Stimulated activated memory B cell treated with anti-CD40 and anti-IgM and Interleukin-4, amounts not matched to agents 10 μg/mL and 1 μg/mL and 100 μg/mL, for 72 hours (primary cell): ENCODE results near the gene DIP2B.
"Not testable (repeated sequence)": the region's sequence is repeated elsewhere in the genome, so short reads cannot be mapped to it uniquely, and the experiment has no call there.

Source experiments
- ATAC-seq: fragments of 150-1000 bp; cut with Tn5 transposase; 2 replicates; pipeline ENCODE4 v1.10.0; 2021
- H3K27ac Mint-ChIP-seq: one replicate; pipeline ENCODE4 v1.8.0; 2022; ENCODE audit warnings: mild to moderate bottlenecking, mixed read lengths
- H3K27me3 Mint-ChIP-seq: one replicate; pipeline ENCODE4 v1.8.0; 2022; ENCODE audit warnings: mixed read lengths
- H3K36me3 Mint-ChIP-seq: one replicate; pipeline ENCODE4 v1.8.0; 2022; ENCODE audit warnings: mixed read lengths
- H3K4me1 Mint-ChIP-seq: one replicate; pipeline ENCODE4 v1.8.0; 2022; ENCODE audit warnings: mixed read lengths
- H3K4me3 Mint-ChIP-seq: one replicate; pipeline ENCODE4 v1.8.0; 2022; ENCODE audit warnings: mild to moderate bottlenecking, moderate library complexity, mixed read lengths
- H3K9me3 Mint-ChIP-seq: one replicate; pipeline ENCODE4 v1.8.0; 2022; ENCODE audit warnings: mixed read lengths

Gene DIP2B

DNA sequence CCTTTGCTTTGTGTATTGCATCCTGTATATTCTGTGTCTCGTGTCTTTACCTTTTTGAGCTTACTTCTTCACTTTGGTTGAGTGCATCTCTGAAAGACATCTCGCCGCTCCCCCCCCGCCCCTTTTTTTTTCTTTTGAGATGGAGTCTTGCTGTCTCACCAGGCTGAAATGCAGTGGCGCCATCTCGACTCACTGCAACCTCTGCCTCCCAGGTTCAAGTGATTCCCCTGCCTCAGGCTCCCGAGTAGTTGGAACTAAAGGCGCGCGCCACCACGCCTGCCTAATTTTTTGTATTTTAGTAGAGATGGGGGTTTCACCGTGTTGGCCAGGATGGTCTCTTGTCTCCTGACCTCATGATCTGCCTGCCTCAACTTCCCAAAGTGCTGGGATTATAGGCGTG lies 49.9 kb downstream of the DIP2B start:
- Mint-ChIP-seq H3K4me1 (peaks cover 57% of the 10 kb centered on the region), H3K4me3 (no peak overlapping the region), H3K36me3 (peaks cover 47% of the 10 kb centered on the region), H3K9me3 (no peaks in the 10 kb centered on the region), H3K27me3 (no peaks in the 10 kb centered on the region), H3K27ac (no peak overlapping the region)
- no peak for ATAC-seq

DNA sequence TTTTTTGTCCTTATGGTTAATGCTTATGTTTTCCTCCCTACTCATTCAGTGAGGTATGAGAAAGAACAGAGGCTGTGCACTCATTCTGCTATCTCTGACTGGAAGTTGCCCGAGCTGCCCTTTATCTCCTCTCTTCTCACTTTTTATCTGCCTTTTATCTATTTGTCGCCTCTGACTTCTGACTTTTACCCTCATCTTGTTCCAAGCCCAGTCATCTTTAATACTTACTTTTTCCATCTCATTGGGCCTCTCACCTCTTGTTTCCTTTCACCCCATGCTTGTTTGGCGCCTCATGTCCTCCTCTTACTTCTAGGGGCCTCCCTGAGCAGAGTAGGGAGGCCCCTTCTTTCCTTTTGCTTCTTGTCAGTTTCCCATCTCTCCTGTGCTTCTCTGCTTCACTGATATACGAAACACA lies 50.7 kb downstream of the DIP2B start:
- peak overlapping the region; percentile 17 for H3K27ac Mint-ChIP-seq

DNA sequence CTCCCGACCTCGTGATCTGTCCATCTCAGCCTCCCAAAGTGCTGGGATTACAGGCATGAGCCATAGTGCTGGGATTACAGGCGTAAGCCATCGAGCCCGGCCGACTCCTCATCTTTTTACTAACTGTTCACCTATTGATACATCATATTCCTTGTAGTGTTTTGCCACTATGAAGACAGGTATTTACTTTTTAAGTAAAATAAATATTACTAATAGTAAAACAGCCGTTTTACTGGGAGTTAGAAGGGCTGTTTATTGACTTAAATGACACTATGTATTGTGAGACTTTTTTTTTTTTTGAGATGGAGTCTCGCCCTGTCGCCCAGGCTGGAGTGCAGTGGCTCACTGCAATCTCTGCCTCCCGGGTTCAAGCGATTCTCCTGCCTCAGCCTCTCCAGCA lies 51.5 kb downstream of the DIP2B start:
- Mint-ChIP-seq H3K27ac (peak overlapping the region; percentile 17), H3K27me3 (no peaks in the 10 kb centered on the region), H3K36me3 (peaks cover 43% of the 10 kb centered on the region), H3K4me3 (no peak overlapping the region), H3K4me1 (peaks cover 50% of the 10 kb centered on the region), H3K9me3 (no peaks in the 10 kb centered on the region)
- ATAC-seq: no peak

More for the DNA sequence above, 50.7 kb downstream of the DIP2B start:
- ATAC-seq: no peak
- Mint-ChIP-seq H3K4me1 (peaks cover 57% of the 10 kb centered on the region), H3K27me3 (no peaks in the 10 kb centered on the region), H3K4me3 (no peak overlapping the region), H3K9me3 (no peaks in the 10 kb centered on the region), H3K36me3 (peaks cover 47% of the 10 kb centered on the region)

DNA sequence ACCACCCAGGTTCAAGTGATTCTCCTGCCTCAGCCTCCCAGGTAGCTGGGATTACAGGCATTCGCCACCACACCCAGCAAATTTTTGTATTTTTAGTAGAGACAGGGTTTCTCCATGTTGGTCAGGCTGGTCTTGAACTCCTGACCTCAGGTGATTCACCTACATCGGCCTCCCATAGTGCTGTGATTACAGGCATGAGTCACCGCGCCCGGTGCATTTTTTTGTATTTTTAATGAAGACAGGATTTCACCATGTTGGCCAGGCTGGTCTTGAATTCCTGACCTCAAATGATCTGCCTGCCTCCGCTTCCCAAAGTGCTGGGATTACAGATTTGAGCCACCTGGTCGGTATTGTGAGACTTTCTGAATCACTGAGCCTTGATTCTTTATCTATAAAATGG lies 52.0 kb downstream of the DIP2B start:
- H3K27me3 Mint-ChIP-seq, H3K27ac Mint-ChIP-seq: not testable (repeated sequence)

DNA sequence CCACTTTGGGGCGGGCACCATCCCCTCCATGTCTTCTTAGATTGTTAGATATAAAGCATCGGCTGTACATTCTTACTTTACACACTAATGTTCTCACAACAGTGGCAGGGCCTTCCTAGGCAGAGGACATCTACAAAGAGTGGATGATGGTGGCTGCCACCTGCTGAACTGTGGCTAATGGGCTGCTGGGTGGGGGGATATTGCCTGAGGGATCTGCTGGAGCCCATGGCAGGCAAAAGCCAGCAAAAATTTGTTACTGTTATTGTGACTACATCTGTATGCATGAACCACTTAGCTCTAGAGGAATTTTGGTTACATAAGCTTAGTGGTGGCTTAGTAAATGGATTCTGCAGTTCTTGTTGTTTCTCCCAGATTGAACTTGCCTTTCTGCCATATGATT lies 52.6 kb downstream of the DIP2B start:
- Mint-ChIP-seq H3K36me3 (peaks cover 33% of the 10 kb centered on the region), H3K9me3 (no peaks in the 10 kb centered on the region), H3K27ac (no peak overlapping the region), H3K27me3 (no peaks in the 10 kb centered on the region), H3K4me3 (no peak overlapping the region), H3K4me1 (peaks cover 54% of the 10 kb centered on the region)
- no peak for ATAC-seq

More for the DNA sequence above, 52.0 kb downstream of the DIP2B start:
- Mint-ChIP-seq H3K36me3 (peaks cover 38% of the 10 kb centered on the region), H3K4me1 (peaks cover 48% of the 10 kb centered on the region)
- not testable (repeated sequence) for ATAC-seq, H3K9me3 Mint-ChIP-seq, H3K4me3 Mint-ChIP-seq

DNA sequence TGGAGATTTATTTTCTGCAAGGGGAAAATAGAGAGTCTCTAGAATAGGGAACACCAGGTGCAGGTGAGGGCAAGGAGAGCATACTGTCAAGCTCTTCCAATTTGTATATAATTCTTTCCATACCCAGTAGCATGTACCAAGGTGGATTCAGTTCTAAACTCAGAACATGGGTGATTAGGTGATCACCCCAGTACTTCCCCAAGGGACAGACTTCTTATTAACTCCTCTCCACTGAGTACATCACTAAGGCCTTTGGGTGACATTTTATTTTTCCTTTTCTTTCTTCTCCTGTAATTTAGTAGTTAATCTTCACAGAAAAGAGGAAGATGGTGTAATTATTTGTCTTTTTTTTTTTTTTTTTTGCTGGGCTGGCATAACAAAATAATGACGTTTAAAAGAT lies 54.2 kb downstream of the DIP2B start:
- H3K36me3 Mint-ChIP-seq: peaks cover 20% of the 10 kb centered on the region
- no peak for ATAC-seq
- H3K4me1 Mint-ChIP-seq: peaks cover 63% of the 10 kb centered on the region

DNA sequence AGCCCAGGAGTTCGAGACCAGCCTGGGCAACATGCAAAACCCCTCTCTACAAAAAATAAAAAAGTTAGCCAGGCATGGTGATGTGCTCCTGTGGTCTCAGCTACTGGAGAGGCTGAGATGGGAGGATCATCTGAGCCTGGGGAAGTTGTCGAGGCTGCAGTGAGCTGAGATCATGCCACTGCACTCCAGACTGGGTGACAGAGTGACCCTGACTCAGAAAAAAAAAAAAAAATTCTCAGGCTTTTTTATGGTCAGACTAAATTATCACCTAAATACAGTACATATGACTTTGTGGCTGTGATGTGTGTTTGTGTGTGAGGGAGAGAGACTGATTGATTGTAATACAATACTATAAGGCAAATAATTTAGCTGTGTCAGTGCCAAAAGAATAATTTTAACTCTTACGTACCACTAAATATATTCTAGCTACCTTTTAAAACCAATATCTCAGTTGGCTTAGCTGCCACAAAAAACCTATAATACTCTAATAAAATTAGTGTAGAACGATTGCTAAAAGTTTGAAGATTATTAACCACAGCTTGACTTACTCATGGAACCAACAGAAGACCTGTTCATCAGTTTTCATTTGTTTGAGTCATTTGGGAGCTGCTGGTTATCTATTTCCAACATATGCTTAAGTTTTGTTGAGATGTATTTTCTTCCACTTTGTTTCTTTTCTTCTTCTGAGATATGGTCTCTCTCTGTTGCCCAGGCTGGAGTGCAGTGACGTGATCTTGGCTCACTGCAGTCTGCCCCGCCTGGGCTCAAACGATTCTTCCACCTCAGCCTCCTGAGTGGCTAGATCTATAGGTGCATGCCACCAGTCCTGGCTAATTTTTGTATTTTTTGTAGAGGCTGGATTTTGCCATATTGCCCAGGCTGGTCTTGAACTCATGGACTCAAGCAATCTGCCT lies 58.0 kb downstream of the DIP2B start:
- Mint-ChIP-seq H3K4me1 (peaks cover 64% of the 10 kb centered on the region), H3K9me3 (no peaks in the 10 kb centered on the region), H3K27me3 (no peaks in the 10 kb centered on the region), H3K27ac (no peak overlapping the region), H3K36me3 (peaks cover 8% of the 10 kb centered on the region), H3K4me3 (no peak overlapping the region)
- ATAC-seq: no peak

More for the DNA sequence above, 54.2 kb downstream of the DIP2B start:
- peak overlapping the region; percentile 39 for H3K27ac Mint-ChIP-seq
- H3K4me3 Mint-ChIP-seq: no peak overlapping the region
- no peaks in the 10 kb centered on the region for H3K9me3 Mint-ChIP-seq
- H3K27me3 Mint-ChIP-seq: no peaks in the 10 kb centered on the region

DNA sequence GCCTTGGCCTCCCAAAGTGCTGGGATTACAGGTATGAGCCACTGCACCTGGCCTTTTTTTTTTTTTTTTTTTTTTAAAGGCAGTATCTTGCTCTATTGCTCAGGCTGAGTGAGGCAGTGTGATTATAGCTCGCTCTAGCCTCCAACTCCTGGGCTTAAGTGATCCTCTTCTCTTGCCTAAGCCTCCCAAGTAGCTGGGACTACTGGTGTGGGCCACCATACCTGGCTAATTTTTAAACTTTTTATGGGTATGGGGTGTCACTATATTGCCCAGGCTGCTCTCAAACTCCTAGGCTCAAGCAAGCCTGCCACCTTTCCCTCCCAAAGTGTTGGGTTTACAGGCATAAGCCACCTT lies 58.6 kb downstream of the DIP2B start:
- H3K4me1 Mint-ChIP-seq: peaks cover 64% of the 10 kb centered on the region

DNA sequence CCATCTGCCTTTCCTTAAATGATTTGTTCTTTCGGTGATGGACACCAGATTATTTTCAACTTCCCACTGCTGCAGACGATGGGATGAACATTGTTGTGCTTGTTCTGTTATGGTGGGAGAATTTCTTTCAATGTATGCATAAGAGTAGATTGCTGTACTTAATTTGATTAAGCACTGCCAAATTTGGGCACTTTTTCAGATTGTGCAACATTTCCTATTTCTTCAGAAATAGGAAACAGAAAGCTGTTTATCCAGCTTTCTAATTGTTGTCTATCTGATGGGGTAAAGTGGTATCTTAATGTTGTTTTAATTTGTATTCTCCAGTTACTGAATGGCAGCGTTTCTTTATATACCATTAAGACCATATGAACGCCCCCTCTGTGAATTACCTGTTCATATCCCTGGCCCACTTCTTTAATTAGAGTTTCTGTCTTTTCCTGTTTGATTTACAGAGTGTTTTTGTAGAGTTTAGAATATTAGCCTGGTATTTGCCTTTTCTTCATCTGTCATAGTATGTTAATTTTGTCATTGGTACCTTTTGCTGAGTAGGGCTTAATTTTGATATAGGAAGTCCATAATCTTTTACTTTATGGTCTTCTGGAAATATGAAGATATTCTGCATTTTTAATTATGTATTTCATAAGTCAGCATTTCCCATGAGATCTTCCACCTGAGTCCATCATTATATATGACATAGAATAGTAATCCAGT lies 59.6 kb downstream of the DIP2B start:
- Mint-ChIP-seq H3K36me3 (no peaks in the 10 kb centered on the region), H3K4me3 (no peak overlapping the region), H3K27ac (peak overlapping the region; percentile 50), H3K9me3 (no peaks in the 10 kb centered on the region), H3K4me1 (peaks cover 66% of the 10 kb centered on the region), H3K27me3 (no peaks in the 10 kb centered on the region)
- ATAC-seq: no peak

More for the DNA sequence above, 58.6 kb downstream of the DIP2B start:
- Mint-ChIP-seq H3K4me3 (no peak overlapping the region), H3K27me3 (no peaks in the 10 kb centered on the region), H3K27ac (peak overlapping the region; percentile 50), H3K36me3 (peaks cover 4% of the 10 kb centered on the region), H3K9me3 (no peaks in the 10 kb centered on the region)
- no peak for ATAC-seq

DNA sequence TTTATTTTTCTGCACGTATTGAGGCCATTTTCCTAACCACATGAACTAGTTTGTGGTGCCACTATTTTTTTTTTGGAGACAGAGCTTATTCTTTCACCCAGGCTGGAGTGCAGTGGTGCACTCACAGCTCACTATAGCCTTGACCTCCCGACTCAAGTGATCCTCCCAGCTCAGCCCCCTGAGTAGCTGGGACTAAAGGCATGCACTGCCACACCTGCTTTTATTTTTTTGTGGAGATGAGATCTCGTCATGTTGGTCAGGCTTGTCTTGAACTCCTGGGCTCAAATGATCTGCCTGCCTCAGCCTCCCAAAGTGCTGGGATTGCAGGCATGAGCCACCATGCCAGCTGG lies 60.1 kb downstream of the DIP2B start:
- peak overlapping the region; percentile 50 for H3K27ac Mint-ChIP-seq
- H3K27me3 Mint-ChIP-seq: no peaks in the 10 kb centered on the region
- no peak for ATAC-seq
- no peak overlapping the region for H3K4me3 Mint-ChIP-seq
- H3K4me1 Mint-ChIP-seq: peaks cover 66% of the 10 kb centered on the region
- no peaks in the 10 kb centered on the region for H3K36me3 Mint-ChIP-seq
- H3K9me3 Mint-ChIP-seq: no peaks in the 10 kb centered on the region

DNA sequence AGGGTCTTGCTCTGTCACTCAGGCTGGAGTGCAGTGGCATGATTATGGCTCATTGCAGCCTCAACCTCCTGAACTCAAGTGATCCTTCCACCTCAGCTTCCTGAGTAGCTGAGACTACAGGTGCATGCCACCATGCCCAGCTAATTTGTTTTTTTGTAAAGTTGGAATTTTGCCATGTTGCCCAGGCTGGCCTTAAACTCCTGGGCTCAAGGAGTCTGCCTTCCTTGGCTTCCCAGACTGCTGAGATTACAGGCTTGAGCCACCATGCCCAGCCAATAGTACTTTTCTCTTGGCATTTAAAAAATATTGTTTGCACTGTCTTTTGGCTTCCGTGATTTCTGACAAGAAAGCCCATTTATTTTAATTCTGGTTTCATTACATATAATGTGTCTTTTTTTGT lies 61.3 kb downstream of the DIP2B start:
- H3K4me3 Mint-ChIP-seq: no peak overlapping the region
- peaks cover 66% of the 10 kb centered on the region for H3K4me1 Mint-ChIP-seq
- H3K36me3 Mint-ChIP-seq: no peaks in the 10 kb centered on the region
- no peak for ATAC-seq
- H3K27me3 Mint-ChIP-seq: no peaks in the 10 kb centered on the region
- H3K27ac Mint-ChIP-seq: no peak overlapping the region
- no peaks in the 10 kb centered on the region for H3K9me3 Mint-ChIP-seq

DNA sequence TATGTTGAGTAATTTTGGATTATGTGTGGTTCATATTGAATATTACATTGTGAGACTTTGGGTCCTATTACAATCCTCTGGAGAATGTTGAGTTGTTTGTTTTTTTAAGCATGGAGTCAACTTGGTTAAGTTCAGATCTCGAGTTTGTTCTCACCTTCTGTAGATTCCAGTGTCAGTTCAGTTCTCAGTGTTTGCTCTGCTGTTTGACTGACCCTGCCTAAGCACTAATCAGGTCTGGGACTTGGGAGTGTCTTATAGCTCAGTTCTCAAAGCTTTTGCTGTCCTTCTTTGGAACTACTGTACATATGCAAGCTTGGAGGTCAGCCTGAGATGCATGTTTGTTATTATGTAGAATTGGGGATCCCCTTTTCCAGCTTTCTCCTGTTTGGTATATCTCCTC lies 63.1 kb downstream of the DIP2B start:
- Mint-ChIP-seq H3K27me3 (no peaks in the 10 kb centered on the region), H3K9me3 (no peaks in the 10 kb centered on the region), H3K4me3 (no peak overlapping the region), H3K36me3 (no peaks in the 10 kb centered on the region), H3K27ac (peak overlapping the region; percentile 48), H3K4me1 (peaks cover 65% of the 10 kb centered on the region)
- no peak for ATAC-seq

DNA sequence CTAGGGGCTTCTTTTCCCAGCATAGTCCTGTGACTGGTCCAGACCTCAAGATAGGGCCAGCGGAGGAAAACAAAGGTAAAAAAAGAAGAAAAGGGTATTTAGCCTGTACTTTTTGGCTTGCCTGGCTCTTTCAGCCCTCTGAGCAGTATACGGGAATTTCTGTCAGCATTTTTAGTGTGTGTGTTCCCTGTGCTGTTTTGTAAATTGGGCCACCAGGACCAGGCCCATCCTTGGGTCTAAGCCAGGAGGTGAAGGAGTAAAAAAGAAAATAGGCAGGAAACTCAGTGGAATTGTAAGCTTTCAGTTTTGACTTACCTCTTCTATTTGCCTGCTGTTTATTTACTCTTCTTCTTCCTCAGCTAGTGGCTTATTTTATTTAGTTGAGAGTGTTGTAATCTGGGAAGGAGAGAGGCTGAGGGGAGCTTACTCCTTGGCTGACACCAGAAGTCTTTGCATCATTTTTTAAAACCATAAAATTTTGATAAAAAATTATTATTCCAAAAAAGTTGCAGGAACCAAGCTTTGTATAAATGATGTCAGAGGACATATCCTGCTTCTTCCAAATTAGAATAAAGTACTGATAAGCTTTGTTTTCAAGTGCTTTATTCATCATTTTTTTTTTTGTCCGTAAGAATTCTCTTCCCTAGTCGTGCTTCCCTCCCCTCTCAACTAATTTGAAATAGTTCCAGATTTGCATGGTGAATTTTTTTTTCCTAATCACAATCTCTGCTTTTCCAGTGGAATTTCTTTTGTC lies 63.7 kb downstream of the DIP2B start:
- Mint-ChIP-seq H3K27me3 (no peaks in the 10 kb centered on the region), H3K4me3 (no peak overlapping the region), H3K36me3 (no peaks in the 10 kb centered on the region), H3K4me1 (peaks cover 65% of the 10 kb centered on the region), H3K9me3 (no peaks in the 10 kb centered on the region), H3K27ac (peak overlapping the region; percentile 48)
- ATAC-seq: no peak

DNA sequence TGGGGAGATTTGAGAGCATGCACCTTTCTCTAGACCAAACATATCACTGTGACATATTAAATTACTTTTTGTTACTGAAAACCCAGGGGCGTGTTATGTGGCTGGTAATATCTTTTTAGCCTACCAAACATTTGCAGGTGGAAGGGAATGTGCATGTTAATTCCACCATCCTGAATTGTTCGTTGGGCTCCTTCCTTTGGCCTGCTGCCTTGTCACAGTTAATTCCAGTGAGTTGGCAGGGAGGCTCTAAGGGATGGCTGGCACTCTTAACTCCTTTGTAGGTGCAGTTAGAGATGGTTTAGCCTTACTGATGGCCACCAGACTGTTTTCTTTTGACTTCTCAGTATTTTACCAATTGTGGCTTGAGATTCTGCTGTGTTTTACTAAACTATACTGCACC lies 64.5 kb downstream of the DIP2B start:
- H3K4me1 Mint-ChIP-seq: peaks cover 59% of the 10 kb centered on the region

DNA sequence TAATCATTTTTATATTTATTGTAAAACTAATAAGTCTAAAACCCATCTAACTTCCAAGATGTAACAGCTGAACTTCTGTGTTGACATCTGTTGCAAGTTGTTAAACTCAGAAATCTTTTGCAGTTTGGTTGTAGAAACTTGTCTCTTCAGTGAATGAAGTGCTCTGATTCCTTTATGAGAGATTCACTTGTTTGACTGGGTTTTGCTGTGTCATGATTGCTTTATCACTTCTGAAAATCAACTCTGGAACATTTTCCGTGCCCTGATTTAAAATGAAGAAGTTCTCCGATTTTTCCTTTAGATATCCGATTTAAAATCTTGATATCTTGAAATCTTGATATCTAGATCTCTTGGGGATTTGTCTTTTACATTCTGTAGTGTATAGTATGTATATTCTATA lies 65.1 kb downstream of the DIP2B start:
- no peak overlapping the region for H3K4me3 Mint-ChIP-seq
- H3K9me3 Mint-ChIP-seq: no peaks in the 10 kb centered on the region
- no peaks in the 10 kb centered on the region for H3K36me3 Mint-ChIP-seq
- H3K27ac Mint-ChIP-seq: no peak overlapping the region
- peaks cover 59% of the 10 kb centered on the region for H3K4me1 Mint-ChIP-seq
- no peaks in the 10 kb centered on the region for H3K27me3 Mint-ChIP-seq
- ATAC-seq: no peak

More for the DNA sequence above, 64.5 kb downstream of the DIP2B start:
- Mint-ChIP-seq H3K27ac (peak overlapping the region; percentile 48), H3K9me3 (no peaks in the 10 kb centered on the region), H3K27me3 (no peaks in the 10 kb centered on the region), H3K36me3 (no peaks in the 10 kb centered on the region), H3K4me3 (no peak overlapping the region)
- no peak for ATAC-seq
